Breast epithelium (tissue), 3 donors: ENCODE data around the gene HTT.

Experiments
- POLR2A ChIP-seq: fragments of 450-650 bp; IDR thresholded peaks from one replicate; pipeline ENCODE4 v1.6.1; 2016; ENCODE audit warnings: antibody characterized with exemption, mild to moderate bottlenecking, moderate library complexity
- TF ChIP-seq, protein P1 (sequence below), 3 donors: fragments of 450-650 bp; IDR thresholded peaks; one replicate each; pipeline ENCODE4 v1.5.1; 2016 to 2017; ENCODE audit warnings: antibody characterized with exemption in 3 of 3, mild to moderate bottlenecking in 3 of 3, moderate library complexity in 3 of 3

GRCh38 chr4:3096202-3096601 is 21.7 kb downstream of the HTT start:
- TF ChIP-seq, protein P1, sequence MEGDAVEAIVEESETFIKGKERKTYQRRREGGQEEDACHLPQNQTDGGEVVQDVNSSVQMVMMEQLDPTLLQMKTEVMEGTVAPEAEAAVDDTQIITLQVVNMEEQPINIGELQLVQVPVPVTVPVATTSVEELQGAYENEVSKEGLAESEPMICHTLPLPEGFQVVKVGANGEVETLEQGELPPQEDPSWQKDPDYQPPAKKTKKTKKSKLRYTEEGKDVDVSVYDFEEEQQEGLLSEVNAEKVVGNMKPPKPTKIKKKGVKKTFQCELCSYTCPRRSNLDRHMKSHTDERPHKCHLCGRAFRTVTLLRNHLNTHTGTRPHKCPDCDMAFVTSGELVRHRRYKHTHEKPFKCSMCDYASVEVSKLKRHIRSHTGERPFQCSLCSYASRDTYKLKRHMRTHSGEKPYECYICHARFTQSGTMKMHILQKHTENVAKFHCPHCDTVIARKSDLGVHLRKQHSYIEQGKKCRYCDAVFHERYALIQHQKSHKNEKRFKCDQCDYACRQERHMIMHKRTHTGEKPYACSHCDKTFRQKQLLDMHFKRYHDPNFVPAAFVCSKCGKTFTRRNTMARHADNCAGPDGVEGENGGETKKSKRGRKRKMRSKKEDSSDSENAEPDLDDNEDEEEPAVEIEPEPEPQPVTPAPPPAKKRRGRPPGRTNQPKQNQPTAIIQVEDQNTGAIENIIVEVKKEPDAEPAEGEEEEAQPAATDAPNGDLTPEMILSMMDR (IDR thresholded peaks at IDR 0.05), result no peak
- TF ChIP-seq POLR2A, result no peak
